Right hindlimb (tissue), 1 donor: ENCODE data around the gene UBE2D4.
A peak's percentile ranks its signal among the peaks of the same experiment; 100 is the strongest.
"Not testable (repeated sequence)": the region's sequence is repeated elsewhere in the genome, so short reads cannot be mapped to it uniquely, and the experiment has no call there.

Source experiments
- DNase-seq: peaks from one replicate; pipeline ENCODE4 v3.0.0-alpha.2; 2018

Gene UBE2D4

DNA sequence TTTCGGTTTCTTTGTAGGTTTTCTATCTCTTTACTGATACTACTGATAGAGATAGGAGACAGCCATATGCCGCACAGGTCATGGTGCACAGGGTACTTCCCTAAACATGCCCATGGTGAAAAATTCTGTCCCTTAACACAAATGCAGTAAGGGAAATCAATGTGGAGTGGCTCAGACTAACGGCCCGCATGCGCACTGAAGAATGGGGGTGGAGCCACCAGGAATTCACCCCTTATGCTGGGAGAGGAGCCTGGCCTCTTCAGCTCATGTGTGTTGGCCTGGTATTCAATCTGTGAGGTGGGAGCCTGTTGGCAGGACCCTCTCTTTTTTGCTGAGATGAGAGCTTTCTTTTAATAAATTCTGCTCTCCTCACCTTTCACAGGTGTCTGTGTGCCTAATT, 11.4 kb upstream of the UBE2D4 start:
- DNase-seq: no peak

GRCh38 chr7:43915907-43916306, 10.3 kb upstream of the UBE2D4 start:
- DNase-seq: no peak

DNA sequence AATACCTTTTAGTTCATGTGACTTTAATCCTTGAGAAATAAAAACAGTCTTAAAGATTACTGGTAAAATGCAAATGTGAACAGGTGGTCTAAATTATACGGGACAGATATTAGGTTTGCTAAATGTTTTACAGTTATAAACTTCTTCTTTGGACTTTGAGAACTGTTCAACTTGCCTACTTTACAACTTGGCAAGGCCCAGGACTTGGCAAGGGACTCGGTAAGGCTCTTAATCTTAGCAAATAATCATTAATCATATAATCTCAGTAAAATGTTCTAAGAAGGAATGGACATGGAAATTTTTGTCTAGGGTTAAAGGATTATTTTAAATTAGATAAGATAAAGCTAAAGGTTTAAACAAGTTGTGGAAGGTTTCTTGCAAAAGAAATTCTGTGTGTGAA, 4.8 kb upstream of the UBE2D4 start:
- DNase-seq: no peak

DNA sequence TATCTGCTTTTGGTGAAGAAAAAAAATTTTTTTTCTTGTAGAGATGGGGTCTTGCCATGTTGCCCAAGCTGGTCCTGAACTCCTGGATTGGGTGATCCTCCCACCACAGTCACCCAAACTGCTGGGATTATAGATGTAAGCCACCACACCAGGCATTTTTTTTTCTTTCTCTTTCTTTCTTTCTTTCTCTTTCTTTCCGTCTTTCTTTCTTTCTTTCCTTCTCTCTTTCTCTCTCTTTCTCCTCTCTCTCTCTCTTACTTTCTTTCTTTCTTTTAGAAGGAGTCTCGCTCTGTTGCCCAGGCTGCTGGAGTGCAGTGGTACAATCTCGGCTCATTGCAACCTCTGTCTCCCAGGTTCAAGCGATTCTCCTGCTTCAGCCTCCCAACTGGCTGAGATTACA, 3.5 kb upstream of the UBE2D4 start:
- DNase-seq: no peak

GRCh38 chr7:43926798-43927123, 525 bp downstream of the UBE2D4 start:
- DNase-seq: no peak

DNA sequence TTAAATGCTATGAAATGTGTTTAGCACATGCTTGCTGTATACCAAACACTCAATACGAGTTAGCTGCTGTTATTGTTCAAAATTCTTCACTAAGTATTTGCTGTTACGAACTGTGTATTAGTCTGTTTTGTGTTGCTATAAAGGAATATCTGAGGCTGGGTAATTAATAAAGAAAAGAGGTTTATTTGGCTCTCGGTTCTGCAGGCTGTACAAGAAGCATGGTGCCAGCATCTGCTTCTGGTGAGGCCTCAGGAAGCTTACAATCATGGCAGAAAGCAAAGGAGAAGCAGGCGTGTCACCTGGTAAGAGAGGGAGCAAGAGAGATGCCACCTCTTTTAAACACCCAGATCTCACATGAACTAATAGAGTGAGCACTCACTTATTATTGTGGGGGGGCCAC, 1.6 kb downstream of the UBE2D4 start:
- no peak for DNase-seq

- no peak for DNase-seq
Measured at GRCh38 chr7:43929529-43930457, 3.6 kb downstream of the UBE2D4 start.

GRCh38 chr7:43931346-43931745, 5.1 kb downstream of the UBE2D4 start:
- no peak for DNase-seq

DNA sequence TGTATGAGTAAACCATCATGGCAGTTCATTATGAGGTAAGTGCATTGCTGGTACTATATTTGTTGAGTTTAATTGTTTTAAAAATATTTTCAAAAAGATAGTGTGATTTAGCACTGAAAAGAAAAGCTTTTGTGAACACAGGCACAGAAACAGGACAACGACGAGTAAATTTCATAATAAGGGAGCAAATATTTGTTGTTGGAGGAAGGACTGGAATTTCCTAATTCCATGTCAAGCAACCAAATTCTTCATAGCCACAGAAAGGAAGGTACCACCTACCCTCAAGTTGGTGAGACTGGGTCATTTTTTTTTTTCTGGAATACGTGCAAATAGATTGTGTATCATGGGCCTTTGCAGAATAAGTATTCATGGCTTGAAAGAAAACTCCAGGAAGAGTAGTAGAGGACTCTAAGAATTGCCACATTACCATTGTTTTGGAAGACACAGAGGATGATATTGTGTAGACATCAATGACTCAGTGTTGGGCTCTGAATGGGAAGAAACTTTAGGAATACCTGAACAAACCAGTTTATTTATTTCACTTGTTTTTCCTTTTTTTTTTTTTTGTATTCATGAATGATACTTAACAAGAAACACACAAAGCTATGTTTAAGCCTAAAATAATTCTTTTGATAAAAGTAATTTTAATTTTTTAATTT, 7.8 kb downstream of the UBE2D4 start:
- DNase-seq: no peak

GRCh38 chr7:43937444-43937843, 11.2 kb downstream of the UBE2D4 start:
- no peak for DNase-seq

DNA sequence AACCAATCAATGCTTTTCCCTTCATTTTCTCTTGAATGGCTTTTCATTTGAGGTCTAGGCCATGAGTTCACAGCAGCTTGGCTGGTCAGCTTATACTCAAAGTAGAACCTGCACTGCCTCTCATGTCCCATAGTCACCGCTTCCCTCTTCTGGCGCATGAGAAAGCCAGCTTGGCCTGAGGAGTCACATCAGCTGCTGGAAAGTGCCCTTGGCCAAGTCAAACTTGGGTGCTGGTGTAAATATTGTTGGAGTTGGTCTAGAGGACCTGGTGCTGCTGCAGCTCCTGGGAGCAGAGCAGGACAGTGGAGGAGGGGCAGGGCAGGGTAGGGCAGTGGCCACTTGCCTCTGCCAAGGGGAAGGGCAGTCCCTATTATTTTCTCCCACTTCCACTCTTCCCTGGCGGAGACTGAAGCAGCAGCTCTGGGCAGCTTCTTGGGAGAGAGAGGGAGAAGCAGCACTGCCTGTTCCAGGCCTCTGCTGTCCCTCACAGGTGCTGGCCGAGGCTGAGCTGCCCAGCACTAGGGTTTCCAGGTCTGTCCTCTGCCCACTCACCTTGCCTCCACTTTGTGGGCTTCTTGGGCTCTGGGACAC, 12.8 kb downstream of the UBE2D4 start:
- DNase-seq: no peak

DNA sequence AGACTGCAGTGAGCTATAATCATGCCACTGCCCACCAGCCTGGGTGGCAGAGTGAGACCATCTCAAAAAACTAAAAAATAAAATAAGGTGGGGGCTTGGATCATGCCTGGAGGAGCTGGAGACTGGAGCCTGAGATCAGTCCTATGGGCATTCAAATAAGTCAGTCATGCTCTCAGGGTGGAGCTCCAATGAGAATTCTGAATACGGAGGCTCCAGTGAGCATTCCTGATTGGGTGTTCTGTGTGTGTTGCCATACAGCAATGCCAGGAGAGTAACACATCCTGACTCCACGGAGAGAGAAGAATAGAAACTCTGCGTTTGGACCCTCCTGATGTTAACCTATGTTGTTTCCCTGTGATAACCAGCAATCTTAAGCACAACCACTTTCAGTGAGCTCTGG, 16.0 kb downstream of the UBE2D4 start:
- DNase-seq: no peak

DNA sequence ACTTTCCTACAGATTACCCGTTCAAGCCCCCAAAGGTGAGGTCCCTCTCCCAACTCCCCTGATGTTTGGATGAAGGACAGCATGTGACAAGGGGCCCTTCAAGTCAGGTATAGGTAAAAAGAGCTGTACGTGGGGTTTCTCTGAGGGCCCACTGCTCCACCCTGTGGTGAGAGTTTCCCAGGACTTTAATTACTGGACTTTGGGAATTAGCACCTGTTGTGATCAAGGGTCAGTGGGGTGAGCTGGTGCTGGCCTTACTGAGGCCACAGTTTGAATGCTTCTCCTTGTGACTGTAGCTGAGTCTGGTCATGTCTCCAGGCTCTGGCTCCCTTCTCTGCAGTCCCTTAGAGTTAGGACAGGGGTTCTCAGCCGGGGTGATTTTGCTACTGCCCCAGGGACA, 16.8 kb downstream of the UBE2D4 start:
- DNase-seq: no peak

DNA sequence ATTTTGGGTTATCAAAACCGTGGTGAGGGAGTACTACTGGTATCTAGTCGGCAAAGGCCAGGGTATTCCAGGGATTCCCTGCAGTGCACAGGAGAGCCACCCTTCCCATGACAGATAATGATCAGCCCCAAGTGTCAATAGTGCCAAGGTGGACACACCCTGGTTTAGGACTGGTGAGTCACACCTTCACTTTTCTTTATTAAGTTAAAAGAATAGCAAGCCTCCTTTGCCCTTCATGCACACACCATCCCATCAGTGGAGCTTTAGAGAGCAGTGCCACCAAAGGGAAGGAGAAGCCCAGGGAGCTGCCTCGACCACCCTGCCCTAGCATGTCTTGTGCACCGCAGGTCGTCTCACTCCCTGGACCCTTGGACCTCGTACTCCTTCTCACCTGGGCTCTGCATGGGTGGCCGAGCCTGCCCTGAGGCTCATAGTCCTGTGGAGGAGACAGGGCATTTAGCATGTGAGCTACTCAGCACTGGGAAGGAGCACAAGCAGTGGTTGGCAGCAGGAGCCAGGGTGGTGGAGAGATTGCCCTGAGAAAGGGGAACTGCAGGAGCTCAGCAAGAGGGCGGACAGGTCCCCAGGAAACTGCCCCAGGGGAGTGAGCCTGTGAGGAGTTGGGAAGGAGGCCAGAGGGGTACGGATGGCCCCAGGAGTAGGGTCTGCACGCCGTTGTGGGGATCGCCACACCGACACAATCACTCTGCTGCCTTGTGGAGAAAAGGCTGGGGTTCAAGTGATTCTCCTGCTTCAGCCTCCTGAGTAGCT, 17.4 kb downstream of the UBE2D4 start:
- no peak for DNase-seq

DNA sequence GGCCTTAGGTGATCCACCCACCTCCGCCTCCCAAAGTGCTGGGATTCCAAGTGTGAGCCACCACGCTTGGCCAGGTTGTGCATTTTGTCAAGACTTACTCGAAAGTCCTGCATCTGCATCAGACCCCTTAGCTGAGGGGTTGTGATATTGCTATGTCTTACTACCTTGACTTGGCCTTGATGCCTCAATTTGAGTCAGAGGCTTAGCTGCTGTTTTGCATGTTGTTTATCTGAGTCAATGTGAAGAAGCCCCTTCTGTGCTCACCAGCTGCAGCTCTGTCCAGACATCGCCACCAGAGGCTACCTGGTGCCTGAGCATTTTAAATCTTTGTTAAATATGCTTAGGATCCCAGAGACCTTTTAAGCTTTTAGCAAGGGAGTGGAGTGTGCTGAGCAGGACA, 18.1 kb downstream of the UBE2D4 start:
- DNase-seq: no peak

DNA sequence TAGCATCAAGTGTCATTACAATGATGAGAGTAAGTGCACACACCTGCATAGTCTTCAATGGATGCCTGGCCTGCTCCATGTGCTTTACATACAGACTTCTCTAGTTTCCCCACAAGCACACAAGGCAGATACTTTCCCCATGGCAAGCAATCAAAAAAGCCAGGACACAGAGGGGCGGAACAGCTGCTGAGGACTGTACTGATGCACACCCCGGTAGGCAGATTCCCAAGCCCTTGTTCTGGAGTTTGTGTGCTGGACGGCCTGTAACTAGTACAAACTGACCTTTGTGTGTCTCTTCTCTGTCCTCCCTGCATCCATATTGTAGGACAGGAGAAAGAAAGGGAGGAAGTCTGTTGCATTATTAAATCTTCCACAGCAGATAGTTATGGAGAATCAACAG, 25.8 kb downstream of the UBE2D4 start:
- DNase-seq: no peak

GRCh38 chr7:43953071-43953470, 26.8 kb downstream of the UBE2D4 start:
- no peak for DNase-seq

DNA sequence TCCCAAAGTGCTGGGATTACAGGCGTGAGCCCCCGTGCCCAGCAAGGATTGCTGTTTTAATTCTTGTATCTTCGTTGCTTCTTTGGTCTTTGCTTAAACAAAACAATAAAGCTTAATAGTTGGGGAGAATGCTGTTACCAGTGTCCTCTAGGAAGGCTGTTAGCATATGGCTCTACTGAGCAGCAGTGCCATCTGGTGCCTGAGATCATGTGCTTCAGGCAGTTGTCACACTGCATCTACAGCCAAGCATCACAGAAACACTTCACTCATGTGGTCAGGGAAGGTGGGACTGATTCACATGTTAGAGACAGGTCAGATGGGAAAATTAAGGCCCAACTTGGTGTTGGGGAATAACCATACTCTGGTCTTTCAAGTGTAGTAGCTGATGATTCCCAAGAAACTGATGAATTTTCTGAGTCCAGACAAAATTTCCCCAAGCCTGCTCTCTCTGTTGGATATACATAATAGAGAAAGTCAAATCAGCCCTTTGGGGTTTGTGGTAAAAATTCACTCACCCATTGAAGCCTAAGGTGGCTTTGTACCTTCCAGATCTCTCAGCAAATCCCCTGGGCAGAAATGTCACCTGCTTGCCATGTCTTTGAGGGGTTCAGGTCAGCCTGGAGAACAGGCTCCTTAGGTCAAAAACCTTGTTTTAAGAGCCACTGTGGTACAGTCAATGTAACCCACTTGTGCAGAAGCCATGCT, 28.4 kb downstream of the UBE2D4 start:
- DNase-seq: peak; percentile 49

DNA sequence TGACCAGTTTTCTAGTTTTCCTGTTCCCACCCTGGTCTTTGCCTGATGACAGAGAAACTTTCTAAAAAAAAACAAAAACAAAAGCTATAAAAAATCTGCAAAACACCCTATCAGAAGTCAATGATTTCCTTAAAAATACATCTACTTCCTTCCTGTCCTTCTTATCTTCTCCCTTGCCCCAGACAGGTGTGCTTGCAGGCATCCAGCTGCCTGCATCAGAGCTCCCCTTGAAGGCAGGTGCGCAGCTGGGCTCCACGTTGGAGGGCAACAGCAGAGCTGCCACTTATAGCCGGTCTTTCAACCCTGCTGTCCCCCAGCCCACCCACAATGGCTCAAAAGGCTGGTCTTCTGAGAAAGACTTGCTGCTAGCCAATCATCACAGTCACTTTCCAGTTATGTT, 29.8 kb downstream of the UBE2D4 start:
- no peak for DNase-seq

DNA sequence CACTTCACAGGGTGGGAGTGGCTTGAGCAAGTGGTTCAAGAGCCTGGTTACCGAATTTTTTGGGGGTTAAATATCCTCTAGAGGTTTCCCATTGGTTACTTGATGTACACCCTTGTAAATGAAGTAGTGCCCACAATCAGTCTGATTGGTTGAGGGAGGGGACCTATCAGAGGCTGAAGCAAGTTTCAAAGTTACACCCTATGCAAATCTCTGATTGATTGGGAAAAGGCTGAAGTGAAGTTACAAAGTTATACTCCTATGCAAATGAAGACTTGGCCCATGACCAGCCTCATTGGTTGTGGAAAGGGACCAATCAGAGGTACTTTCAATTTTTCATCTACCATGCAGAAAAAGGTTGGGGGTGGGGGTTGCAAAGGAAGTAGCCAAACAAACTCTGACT, 34.7 kb downstream of the UBE2D4 start:
- no peak for DNase-seq

DNA sequence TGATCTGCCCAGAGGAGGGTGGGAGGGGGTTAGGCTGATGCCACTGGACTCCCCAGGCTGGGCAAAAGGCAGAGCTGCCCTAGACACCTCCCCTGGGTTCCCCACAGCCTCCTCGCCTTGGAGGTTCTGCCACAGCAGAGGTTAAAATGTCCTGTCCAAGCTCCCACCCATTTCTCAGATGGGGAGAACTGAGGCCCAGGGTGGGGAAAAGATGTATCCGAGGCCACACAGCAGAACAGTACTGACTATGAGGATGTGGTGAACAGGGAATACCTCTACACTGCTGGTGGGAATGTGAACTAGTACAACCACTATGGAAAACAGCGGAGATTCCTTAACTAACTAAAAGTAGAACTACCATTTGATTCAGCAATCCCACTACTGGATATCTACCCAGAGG, 40.2 kb downstream of the UBE2D4 start:
- not testable (repeated sequence) for DNase-seq

DNA sequence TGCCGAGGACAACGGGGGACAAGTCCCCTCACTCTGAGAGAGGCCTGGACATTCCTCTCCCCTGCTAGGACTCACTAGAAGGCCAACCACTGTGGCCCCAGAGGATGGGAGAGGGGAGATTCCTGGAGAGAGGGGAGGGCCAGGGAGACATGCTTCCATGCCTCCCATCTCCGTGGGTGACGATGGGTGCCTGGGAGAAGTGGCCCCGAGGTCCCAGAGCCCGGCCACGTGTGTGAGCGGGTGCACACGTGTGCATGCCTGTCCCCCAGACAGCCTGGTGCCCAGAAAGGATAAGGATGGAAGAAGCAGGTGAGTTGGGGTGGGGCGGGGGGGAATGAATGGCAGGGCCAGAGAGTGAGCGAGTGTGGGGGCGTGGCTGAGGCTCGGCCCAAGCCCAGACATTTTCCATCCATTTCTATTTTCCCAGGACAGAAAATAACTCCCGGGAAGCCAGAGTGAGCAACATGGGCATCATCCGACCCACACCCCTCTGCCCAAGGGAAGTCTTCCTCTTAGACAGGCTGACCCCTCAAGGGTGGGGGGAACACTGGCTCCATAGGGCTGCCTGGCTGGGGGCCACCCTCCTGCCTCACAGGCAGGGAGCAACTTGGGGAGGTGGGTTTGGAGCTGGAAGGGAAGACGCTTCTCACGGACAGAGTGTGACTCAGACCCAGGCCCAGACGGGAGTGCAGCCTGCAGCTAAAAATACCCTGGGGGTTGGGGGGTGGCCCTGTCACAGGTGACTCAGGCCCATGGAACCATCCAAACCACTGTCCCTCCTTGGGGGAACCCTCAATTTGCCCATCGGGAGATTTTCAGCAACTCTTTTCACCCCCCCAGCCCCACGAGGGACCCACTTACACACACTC, 42.2 kb downstream of the UBE2D4 start:
- not testable (repeated sequence) for DNase-seq
